HS-27A (cell line): ENCODE data around the gene LMAN2L.

Experiments
- DNase-seq: peaks from one replicate; pipeline ENCODE4 v3.0.0-alpha.2; 2012; ENCODE audit warnings: low read depth, missing footprints

Gene LMAN2L, protein sequence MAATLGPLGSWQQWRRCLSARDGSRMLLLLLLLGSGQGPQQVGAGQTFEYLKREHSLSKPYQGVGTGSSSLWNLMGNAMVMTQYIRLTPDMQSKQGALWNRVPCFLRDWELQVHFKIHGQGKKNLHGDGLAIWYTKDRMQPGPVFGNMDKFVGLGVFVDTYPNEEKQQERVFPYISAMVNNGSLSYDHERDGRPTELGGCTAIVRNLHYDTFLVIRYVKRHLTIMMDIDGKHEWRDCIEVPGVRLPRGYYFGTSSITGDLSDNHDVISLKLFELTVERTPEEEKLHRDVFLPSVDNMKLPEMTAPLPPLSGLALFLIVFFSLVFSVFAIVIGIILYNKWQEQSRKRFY

GRCh38 chr2:96739633-96740428, at the start of gene LMAN2L:
LMAN2L (minus strand) TSS chr2:96740064; CDS start chr2:96740040, 24 bp downstream.
- peak; percentile 86 for DNase-seq

GRCh38 chr2:96789245-96789617, 49.4 kb upstream of the LMAN2L start:
- DNase-seq: no peak

DNA sequence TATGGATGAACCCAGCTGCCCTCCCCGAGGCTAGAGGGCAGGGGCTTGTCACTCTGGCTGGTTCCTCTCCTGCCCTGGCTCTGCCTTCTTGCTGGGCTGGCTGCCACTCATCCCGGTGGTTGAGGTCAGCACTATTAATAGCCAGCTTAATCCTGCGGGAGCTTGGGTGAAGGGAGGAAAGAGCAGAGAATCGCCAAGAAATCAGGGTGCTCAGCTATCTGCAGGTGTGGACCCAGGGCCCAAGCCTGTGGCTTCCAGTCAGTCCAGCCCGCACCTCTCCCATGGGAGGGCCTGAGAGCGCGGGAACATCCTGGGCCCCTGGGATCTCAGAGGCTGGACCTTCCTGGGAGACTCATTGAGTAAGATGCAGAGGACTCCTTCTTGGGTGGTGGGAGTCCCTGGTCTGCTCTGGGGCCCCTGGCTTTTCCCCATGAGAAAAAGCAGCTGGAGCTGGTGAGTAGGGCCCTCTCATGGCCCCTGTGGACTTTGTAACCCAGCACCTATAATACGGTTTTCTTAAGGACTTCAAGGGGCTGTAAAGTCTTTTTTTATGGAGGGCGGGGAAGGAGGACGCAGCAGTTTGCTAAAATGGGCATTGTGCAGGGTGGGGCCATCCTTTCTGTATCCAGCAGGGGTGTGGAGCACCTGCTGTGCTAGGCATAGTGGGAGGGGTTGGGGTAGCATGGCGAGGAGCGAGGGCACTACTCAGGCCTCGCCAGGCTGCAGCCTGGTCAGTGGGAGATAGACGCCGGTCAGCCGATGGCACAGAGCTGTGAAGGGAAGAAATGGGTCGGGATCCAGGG, 48.8 kb upstream of the LMAN2L start:
- no peak for DNase-seq

DNA sequence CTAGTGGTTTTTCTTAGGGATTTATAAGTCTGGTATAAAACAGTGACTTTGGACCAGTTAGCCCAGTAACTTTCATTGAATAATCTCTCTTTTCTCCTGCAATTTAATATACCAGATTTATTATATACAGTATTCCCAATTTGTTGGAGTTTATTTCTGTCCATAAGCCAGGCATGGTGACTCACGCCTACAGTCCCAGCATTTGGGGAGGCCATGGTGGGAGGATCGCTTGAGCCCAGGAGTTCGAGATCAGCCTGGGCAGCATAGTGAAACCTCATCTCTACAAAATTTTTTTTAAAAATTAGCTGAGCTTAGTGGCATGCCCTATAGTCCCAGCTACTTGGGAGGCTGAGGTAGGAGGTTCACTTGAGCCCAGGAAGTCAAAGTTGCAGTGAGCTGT, 47.5 kb upstream of the LMAN2L start:
- DNase-seq: no peak

- no peak for DNase-seq
Measured at GRCh38 chr2:96783388-96783787, 43.5 kb upstream of the LMAN2L start.

DNA sequence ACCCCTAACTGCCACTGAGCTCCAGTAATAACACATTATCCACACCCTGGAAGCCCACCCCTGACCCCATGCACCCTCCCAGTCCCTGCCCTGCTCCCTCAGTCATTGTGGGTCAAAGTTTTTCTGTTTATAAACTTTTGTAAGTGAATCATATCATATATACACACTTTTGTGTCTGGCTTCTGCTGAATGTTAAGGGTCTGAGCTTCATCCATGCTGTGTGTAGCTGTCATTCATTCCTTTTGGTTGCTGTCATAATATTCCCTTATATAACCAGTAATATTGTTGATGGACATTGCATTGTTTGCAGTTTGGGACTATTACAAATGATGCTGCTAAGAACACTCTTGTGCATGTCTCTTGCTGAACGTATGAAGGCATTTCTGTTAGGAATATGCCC, 35.3 kb upstream of the LMAN2L start:
- no peak for DNase-seq

- DNase-seq: no peak
Measured at GRCh38 chr2:96773922-96774321, 34.1 kb upstream of the LMAN2L start.

- no peak for DNase-seq
Measured at GRCh38 chr2:96772903-96773671, 33.2 kb upstream of the LMAN2L start.

- no peak for DNase-seq
Measured at GRCh38 chr2:96771796-96772618, 32.1 kb upstream of the LMAN2L start.

DNA sequence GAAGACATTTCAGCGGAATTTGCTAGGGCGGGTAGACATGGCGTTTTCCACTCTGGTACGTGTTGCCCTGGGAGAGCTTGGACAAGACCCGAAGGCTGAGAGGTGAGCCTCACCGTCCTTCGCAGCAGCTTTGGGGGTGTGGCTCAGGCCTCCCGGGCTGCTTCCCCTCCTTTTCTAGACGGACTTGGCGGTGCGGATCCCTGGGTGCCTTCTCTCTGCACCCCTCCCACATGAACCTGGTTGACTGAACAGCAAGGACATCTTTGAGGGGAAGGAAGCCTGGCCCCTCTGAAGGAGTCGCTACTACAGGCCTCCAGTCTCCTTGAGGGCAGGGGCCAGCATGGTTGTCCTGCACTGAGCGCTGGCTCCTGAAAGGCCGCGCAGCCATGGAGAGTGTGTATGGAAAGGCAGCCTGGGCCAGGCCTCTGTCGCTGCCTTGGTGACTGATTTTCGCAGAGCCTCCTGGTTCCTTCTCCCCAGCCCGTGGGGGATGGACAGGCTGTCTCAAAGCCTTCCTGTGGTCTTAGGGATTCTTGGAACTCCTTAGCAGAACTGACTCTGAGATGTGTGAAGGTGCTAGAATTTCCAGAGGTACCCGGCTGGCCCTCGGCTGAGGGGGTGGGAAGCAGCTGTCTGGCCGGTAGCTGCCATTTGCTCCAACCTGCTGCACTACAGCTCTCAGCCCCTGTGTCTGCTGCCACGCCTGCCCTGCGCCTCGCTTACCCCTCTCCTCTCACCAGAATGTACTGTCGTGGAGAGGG, 30.8 kb upstream of the LMAN2L start:
- no peak for DNase-seq

- no peak for DNase-seq
Measured at GRCh38 chr2:96769814-96770213, 29.9 kb upstream of the LMAN2L start.

DNA sequence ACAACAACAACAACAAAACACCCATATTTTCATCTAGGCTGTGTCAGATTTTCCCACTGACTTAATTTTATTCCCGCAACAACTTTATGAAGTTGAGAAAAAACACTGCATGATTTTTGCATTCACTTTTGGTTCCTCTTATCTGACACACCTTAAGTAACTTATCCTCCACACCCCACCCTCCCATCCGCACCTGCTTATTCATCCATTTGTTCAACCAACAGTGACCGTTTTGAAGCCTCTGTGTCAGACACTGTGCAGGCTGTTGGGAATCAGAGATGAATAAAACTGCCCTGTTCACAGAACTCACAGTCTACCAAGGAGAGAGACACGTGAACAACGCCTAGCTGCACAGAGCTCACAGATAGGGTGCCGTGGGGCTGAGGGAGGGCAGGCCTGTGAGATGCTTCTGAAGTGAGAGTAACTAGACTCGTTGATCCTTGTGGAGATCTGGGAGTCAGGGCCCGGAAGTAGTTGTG, 28.3 kb upstream of the LMAN2L start:
- no peak for DNase-seq

- DNase-seq: no peak
Measured at GRCh38 chr2:96767135-96767871, 27.4 kb upstream of the LMAN2L start.

DNA sequence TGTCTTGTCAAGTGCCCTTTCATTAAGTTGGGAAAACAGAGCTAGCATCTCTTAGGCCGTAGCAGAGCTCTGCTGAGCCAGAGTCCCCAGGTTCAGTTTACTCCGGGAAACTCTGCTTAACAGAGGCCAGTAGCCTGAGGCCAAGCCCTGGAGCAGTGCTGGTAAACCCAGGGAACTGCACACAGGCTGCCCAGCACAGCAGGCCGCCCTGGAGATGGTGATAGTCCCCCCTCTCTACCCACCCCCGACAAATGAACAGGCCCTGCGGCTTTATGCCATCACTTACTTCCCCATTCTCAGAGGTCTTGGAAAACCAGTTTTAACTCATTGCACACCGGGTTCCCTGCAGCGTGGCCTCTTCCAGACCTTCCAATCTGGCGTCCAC, 24.4 kb upstream of the LMAN2L start:
- DNase-seq: no peak

DNA sequence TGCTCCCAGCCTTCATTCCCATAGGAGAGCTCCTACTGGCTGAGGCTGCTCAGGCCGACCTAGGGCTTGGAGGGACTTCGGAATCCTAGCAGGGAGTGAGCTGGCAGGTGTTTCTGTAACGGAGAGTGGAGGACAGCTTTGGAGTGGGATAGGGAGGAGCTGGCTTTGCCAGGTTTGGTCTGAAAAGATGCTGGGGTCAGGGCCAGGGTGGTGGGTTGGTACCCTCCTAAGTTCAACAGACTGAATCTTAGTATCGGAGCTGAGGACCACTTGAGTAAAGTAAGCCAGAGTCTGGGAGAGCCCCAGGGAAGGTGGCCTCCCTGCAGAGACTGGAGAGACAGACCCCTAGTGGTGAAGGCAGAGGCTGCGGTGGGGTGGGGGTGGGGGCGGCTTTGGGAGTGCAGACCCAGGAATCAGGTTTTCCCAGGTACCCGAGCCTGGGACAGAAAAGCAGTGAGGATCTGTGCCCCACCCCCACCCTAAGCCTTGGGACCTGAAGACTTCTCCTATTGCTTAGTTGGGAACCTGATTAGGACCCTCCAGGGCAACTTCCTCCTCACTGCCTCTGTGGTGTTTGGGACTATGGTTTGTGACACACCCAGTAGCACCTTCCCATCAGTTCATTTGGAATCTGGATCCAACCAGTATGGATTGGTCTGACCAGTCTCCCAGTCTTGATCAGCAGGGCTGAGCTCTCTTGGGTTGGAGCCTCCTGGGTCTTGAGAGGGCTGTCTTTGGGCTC, 23.8 kb upstream of the LMAN2L start:
- DNase-seq: no peak

GRCh38 chr2:96762529-96763311, 22.9 kb upstream of the LMAN2L start:
- DNase-seq: no peak

DNA sequence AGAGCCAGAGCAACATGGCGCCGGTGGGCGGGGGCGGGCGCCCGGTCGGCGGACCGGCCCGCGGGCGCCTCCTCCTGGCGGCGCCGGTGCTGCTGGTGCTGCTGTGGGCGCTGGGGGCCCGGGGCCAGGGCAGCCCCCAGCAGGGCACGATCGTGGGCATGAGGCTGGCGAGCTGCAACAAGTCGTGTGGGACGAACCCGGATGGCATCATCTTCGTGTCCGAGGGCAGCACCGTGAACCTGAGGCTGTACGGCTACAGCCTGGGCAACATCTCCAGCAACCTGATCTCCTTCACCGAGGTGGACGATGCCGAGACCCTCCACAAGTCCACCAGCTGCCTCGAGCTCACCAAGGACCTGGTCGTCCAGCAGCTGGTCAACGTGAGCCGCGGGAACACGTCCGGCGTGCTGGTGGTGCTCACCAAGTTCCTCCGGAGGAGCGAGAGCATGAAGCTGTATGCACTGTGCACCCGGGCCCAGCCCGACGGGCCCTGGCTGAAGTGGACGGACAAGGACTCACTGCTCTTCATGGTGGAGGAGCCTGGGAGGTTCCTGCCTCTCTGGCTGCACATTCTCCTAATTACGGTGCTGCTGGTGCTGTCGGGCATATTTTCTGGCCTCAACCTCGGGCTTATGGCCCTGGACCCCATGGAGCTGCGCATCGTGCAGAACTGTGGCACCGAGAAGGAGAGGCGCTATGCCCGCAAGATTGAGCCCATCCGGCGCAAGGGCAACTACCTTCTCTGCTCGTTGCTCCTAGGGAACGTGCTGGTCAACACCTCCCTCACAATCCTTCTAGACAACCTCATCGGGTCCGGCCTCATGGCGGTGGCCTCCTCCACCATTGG, 21.3 kb upstream of the LMAN2L start:
- no peak for DNase-seq
